Measurements from ENCODE around the gene GRK3.
"Not testable (repeated sequence)": the region's sequence is repeated elsewhere in the genome, so short reads cannot be mapped to it uniquely, and the experiment has no call there.

GRK3 gene

GRCh38 chr22:25704701-25705100 lies 140.2 kb downstream of the GRK3 start:
- no peak for DNase-seq

GRCh38 chr22:25706197-25706596 lies 141.7 kb downstream of the GRK3 start:
- no peak for DNase-seq

GRCh38 chr22:25708430-25708829 lies 144.0 kb downstream of the GRK3 start:
- not testable (repeated sequence) for DNase-seq

- DNase-seq = no peak
Observed at GRCh38 chr22:25709758-25710157, 145.3 kb downstream of the GRK3 start.

GRCh38 chr22:25710501-25710900 lies 146.0 kb downstream of the GRK3 start:
- no peak for DNase-seq

GRCh38 chr22:25711491-25711890 lies 147.0 kb downstream of the GRK3 start:
- no peak for DNase-seq

GRCh38 chr22:25712661-25713400 lies 148.4 kb downstream of the GRK3 start:
- DNase-seq = no peak

- DNase-seq = no peak
Observed at GRCh38 chr22:25714070-25714469, 149.6 kb downstream of the GRK3 start.

GRCh38 chr22:25714739-25715138 lies 150.3 kb downstream of the GRK3 start:
- no peak for DNase-seq

- no peak for DNase-seq
Observed at GRCh38 chr22:25716637-25717036, 152.2 kb downstream of the GRK3 start.

- no peak for DNase-seq
Observed at GRCh38 chr22:25718135-25718840, 153.8 kb downstream of the GRK3 start.

- no peak for DNase-seq
Observed at GRCh38 chr22:25722223-25722622, 157.7 kb downstream of the GRK3 start.

- no peak for DNase-seq
Observed at GRCh38 chr22:25722626-25723025, 158.2 kb downstream of the GRK3 start.

GRCh38 chr22:25726241-25726640 lies 161.8 kb downstream of the GRK3 start:
- DNase-seq = no peak

GRCh38 chr22:25728071-25728470 lies 163.6 kb downstream of the GRK3 start:
- DNase-seq = no peak

GRCh38 chr22:25729016-25729995 lies 164.8 kb downstream of the GRK3 start:
- no peak for DNase-seq

GRCh38 chr22:25735650-25736049 lies 171.2 kb downstream of the GRK3 start:
- DNase-seq = no peak

GRCh38 chr22:25736378-25737011 lies 172.0 kb downstream of the GRK3 start:
- no peak for DNase-seq

- no peak for DNase-seq
Observed at GRCh38 chr22:25739659-25740344, 175.3 kb downstream of the GRK3 start.

GRCh38 chr22:25741692-25742626 lies 177.5 kb downstream of the GRK3 start, which contains the start of gene MYO18B:
Gene MYO18B, plus strand, starts transcription at chr22:25742188. Its CDS starts 18,905 bp downstream, at chr22:25761093.
- DNase-seq = no peak

Measured in central memory CD4-positive, alpha-beta T cell (primary cell).